ENCODE data around the gene MON1A.
"Not testable (repeated sequence)": the region's sequence is repeated elsewhere in the genome, so short reads cannot be mapped to it uniquely, and the experiment has no call there.

Gene MON1A

DNA sequence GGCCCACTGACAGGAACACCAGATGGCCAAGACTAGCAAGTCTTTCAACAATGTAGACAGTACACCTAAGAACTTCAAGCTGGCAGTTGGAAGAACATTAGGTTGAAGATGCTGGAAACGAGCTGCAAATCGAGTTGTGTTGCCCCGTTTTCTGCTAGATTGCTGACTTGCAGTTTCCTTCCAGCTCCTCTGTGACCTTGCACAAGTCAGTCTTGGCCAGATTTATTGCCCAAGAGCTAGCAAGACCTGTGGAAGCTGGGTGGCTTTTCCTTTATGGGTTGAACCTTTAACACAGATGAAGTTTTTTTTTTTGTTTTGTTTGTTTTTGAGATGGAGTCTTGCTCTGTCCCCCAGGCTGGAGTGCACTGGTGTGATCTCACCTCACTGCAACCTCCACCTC is 7.5 kb upstream of the MON1A start:
- TF ChIP-seq EZH2phosphoT487 (IDR thresholded peaks at IDR 0.05; ENCODE audit: low read depth), result no peak
- TF ChIP-seq, protein P1, sequence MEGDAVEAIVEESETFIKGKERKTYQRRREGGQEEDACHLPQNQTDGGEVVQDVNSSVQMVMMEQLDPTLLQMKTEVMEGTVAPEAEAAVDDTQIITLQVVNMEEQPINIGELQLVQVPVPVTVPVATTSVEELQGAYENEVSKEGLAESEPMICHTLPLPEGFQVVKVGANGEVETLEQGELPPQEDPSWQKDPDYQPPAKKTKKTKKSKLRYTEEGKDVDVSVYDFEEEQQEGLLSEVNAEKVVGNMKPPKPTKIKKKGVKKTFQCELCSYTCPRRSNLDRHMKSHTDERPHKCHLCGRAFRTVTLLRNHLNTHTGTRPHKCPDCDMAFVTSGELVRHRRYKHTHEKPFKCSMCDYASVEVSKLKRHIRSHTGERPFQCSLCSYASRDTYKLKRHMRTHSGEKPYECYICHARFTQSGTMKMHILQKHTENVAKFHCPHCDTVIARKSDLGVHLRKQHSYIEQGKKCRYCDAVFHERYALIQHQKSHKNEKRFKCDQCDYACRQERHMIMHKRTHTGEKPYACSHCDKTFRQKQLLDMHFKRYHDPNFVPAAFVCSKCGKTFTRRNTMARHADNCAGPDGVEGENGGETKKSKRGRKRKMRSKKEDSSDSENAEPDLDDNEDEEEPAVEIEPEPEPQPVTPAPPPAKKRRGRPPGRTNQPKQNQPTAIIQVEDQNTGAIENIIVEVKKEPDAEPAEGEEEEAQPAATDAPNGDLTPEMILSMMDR (IDR thresholded peaks at IDR 0.05; ENCODE audit: low read depth, low read length), result no peak
- Histone ChIP-seq H4K20me1 (ENCODE audit: insufficient read depth, low read length) (peaks cover 10% of the 10 kb centered on the region; the same call in 1 of the 2 replicates), H3K79me2 (ENCODE audit: low read length) (peaks cover 21% of the 10 kb centered on the region), H3K36me3 (replicated peaks; ENCODE audit: low read depth, low read length) (no peaks in the 10 kb centered on the region), H3K4me1 (ENCODE audit: low read length) (peaks cover 9% of the 10 kb centered on the region; the same call in 1 of the 2 replicates), H3K4me3 (ENCODE audit: low read length) (no peak overlapping the region), H3K4me2 (ENCODE audit: low read length) (no peak overlapping the region), H3K27me3 (ENCODE audit: low read depth, low read length) (no peaks in the 10 kb centered on the region), H3K9me3 (ENCODE audit: insufficient read depth, low read length) (no peaks in the 10 kb centered on the region), H3K9ac (ENCODE audit: low read length) (no peak overlapping the region), H3K27ac (ENCODE audit: low read length) (no peak overlapping the region), H2AFZ (ENCODE audit: low read depth, low read length) (peak overlapping the region; percentile 67; the same call in 1 of the 2 replicates)

DNA sequence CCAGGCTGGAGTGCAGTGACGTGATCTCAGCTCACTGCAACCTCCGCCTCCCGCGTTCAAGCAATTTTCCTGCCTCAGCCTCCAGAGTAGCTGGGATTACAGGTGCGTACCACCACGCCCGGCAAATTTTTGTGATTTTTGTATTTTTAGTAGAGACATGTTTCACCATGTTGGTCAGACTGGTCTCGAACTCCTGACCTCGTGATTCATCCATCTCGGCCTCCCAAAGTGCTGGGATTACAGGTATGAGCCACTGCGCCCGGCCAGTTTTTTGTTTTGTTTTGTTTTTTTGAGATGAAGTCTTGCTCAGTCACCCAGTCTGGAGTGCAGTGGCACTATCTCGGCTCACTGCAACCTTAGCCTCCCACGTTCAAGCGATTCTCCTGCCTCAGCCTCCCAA is 2.7 kb upstream of the MON1A start:
- not testable (repeated sequence) for H3K4me3 ChIP-seq (ENCODE audit: low read length); H3K36me3 ChIP-seq (replicated peaks; ENCODE audit: low read depth, low read length); H3K27me3 ChIP-seq (ENCODE audit: low read depth, low read length); H3K9me3 ChIP-seq (ENCODE audit: insufficient read depth, low read length); H3K9ac ChIP-seq (ENCODE audit: low read length); H3K79me2 ChIP-seq (ENCODE audit: low read length); H4K20me1 ChIP-seq (ENCODE audit: insufficient read depth, low read length); H3K4me2 ChIP-seq (ENCODE audit: low read length); H3K27ac ChIP-seq (ENCODE audit: low read length); H2AFZ ChIP-seq (ENCODE audit: low read depth, low read length)
- H3K4me1 ChIP-seq (ENCODE audit: low read length), result peaks cover 12% of the 10 kb centered on the region

DNA sequence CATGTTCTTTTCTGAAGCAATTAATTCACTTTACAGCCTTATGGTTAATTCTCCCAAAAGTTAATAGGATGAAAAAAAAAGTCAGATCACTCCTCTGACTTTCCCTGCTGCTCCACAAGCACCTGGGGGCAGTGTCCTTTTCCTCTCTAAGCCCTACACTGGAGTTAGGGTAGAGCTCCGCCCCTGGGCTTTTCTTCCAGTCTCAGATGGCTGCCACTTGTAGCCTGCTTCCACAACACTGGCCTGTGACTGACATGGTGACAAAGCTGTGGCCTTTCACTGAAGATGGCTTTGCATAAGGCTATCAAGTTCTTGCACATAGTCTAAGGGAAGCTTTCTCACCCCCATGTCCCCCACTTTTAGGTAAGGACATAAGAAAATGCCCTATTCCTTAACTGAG is 1.3 kb upstream of the MON1A start:
- Histone ChIP-seq H3K4me2 (ENCODE audit: low read length) (peak overlapping the region; percentile 72), H3K27ac (ENCODE audit: low read length) (no peak overlapping the region), H3K9me3 (ENCODE audit: insufficient read depth, low read length) (no peaks in the 10 kb centered on the region), H3K4me3 (ENCODE audit: low read length) (peak overlapping the region; percentile 86; the same call in 1 of the 2 replicates), H3K36me3 (replicated peaks; ENCODE audit: low read depth, low read length) (no peaks in the 10 kb centered on the region), H3K4me1 (ENCODE audit: low read length) (peaks cover 12% of the 10 kb centered on the region), H3K9ac (ENCODE audit: low read length) (no peak overlapping the region), H3K27me3 (ENCODE audit: low read depth, low read length) (no peaks in the 10 kb centered on the region), H2AFZ (ENCODE audit: low read depth, low read length) (peak overlapping the region; percentile 75; the same call in 1 of the 2 replicates), H4K20me1 (ENCODE audit: insufficient read depth, low read length) (no peaks in the 10 kb centered on the region), H3K79me2 (ENCODE audit: low read length) (peaks cover 5% of the 10 kb centered on the region; the same call in 1 of the 2 replicates)
- no peak for TF ChIP-seq EZH2phosphoT487 (IDR thresholded peaks at IDR 0.05; ENCODE audit: low read depth)
- TF ChIP-seq, protein P1 (IDR thresholded peaks at IDR 0.05; ENCODE audit: low read depth, low read length), result 0 out of 2 replicates have a peak, but pooled peaks have one; percentile 3

DNA sequence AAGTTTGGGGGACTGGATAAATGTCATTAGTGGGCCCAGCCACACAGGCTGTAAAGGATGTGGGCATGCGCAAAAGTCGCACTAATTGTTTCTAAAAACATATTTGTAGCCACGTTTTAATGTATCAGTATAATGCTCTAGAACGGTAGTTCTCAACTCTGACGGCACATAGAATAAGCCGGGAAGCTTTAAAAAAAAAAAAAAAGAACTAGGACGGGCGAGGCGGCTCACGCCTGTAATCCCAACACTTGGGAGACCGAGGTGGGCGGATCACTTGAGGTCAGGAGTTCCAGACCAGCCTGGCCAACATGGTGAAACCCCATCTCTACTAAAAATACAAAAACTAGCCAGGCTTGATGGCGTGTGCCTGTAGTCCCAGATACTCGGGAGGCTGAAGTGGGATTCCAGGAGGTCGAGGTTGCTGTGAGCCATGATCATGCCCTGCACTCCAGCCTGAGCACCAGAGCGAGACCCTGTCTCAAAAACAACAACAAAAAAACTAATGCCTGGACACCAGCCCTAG is 618 bp upstream of the MON1A start:
- TF ChIP-seq EZH2phosphoT487 (IDR thresholded peaks at IDR 0.05; ENCODE audit: low read depth), result no peak
- TF ChIP-seq, protein P1 (IDR thresholded peaks at IDR 0.05; ENCODE audit: low read depth, low read length), result no peak
- H3K79me2 ChIP-seq (ENCODE audit: low read length), result peaks cover 5% of the 10 kb centered on the region; the same call in 1 of the 2 replicates
- peak overlapping the region; percentile 57 for H3K27ac ChIP-seq (ENCODE audit: low read length)
- peak overlapping the region; percentile 72 for H3K4me2 ChIP-seq (ENCODE audit: low read length)
- H2AFZ ChIP-seq (ENCODE audit: low read depth, low read length), result peak overlapping the region; percentile 75
- H3K36me3 ChIP-seq (replicated peaks; ENCODE audit: low read depth, low read length), result no peaks in the 10 kb centered on the region
- H3K9ac ChIP-seq (ENCODE audit: low read length), result peak overlapping the region; percentile 76
- H3K9me3 ChIP-seq (ENCODE audit: insufficient read depth, low read length), result no peaks in the 10 kb centered on the region
- peaks cover 12% of the 10 kb centered on the region for H3K4me1 ChIP-seq (ENCODE audit: low read length)
- H3K4me3 ChIP-seq (ENCODE audit: low read length), result peak overlapping the region; percentile 86
- H4K20me1 ChIP-seq (ENCODE audit: insufficient read depth, low read length), result no peaks in the 10 kb centered on the region
- H3K27me3 ChIP-seq (ENCODE audit: low read depth, low read length), result no peaks in the 10 kb centered on the region
